Omental fat pad (tissue), 4 donors: ENCODE measurements around the gene MRC2. TPM values are rescaled to one million over a fixed set of nuclear protein-coding genes. Genes with fewer than 3 reads are reported as not detected.
A peak's percentile ranks its signal among the peaks of the same experiment; 100 is the strongest.

ENCODE experiments used
- ATAC-seq: fragments of 150-250 bp; one replicate; pipeline ENCODE4 v1.9.1; 2016; ENCODE audit warnings: mild to moderate bottlenecking, moderate library complexity; ENCODE audit not compliant: low FRiP score
- DNase-seq: peaks from one replicate; pipeline ENCODE4 v3.0.0-alpha.2; 2019; ENCODE audit warnings: low spot score
- total RNA-seq, 4 donors: library from RNA; depleted of rRNA; stranded (reverse); fragments of >200 nt; gene quantifications; one replicate each; pipeline ENCODE4 v1.1.0, GENCODE V29; 2016
- TF ChIP-seq, protein P1 (sequence below), 3 donors: fragments of 450-650 bp; IDR thresholded peaks; one replicate each; pipeline ENCODE4 v1.5.1; 2016 to 2017; ENCODE audit warnings: antibody characterized with exemption in 3 of 3, mild to moderate bottlenecking in 3 of 3, moderate library complexity in 2 of 3

MRC2 gene, protein sequence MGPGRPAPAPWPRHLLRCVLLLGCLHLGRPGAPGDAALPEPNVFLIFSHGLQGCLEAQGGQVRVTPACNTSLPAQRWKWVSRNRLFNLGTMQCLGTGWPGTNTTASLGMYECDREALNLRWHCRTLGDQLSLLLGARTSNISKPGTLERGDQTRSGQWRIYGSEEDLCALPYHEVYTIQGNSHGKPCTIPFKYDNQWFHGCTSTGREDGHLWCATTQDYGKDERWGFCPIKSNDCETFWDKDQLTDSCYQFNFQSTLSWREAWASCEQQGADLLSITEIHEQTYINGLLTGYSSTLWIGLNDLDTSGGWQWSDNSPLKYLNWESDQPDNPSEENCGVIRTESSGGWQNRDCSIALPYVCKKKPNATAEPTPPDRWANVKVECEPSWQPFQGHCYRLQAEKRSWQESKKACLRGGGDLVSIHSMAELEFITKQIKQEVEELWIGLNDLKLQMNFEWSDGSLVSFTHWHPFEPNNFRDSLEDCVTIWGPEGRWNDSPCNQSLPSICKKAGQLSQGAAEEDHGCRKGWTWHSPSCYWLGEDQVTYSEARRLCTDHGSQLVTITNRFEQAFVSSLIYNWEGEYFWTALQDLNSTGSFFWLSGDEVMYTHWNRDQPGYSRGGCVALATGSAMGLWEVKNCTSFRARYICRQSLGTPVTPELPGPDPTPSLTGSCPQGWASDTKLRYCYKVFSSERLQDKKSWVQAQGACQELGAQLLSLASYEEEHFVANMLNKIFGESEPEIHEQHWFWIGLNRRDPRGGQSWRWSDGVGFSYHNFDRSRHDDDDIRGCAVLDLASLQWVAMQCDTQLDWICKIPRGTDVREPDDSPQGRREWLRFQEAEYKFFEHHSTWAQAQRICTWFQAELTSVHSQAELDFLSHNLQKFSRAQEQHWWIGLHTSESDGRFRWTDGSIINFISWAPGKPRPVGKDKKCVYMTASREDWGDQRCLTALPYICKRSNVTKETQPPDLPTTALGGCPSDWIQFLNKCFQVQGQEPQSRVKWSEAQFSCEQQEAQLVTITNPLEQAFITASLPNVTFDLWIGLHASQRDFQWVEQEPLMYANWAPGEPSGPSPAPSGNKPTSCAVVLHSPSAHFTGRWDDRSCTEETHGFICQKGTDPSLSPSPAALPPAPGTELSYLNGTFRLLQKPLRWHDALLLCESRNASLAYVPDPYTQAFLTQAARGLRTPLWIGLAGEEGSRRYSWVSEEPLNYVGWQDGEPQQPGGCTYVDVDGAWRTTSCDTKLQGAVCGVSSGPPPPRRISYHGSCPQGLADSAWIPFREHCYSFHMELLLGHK (N-terminal part only)
- 10 to 100 TPM; 21.3 to 82.4 (median 30.8) TPM for total RNA-seq

DNA sequence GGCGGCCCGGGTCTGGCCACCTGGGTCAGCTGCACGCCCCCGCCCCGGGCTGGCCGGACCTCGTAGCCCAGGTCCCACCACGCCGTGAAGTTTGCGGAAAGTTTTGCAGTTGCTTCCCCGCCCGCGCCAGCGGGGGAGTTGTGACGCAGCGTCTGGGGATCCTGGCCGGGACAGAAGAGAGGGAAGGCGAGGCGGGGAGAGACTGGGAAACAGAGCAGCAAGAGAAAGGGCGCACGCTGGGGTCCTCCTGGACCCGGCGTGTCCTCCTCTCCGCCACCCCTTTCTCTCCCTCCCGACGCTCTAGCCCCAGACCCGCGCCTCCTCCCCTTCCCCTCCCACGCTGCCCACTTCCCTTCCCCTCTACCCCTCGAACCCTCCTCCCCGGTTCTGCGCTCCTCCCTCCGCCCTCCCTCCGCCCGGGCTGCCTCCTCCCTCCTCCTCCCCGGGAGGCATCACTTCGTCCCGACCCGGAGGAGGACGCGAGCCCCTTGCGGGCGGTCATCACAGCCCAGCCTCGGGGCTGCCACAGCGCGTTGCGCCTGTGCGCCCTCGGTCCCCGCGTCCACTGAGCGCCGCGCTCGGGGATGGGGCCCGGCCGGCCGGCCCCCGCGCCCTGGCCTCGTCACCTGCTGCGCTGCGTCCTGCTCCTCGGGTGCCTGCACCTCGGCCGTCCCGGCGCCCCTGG is at the start of gene MRC2:
Gene MRC2 (plus strand): TSS at position 452 of the 685 bp plus-strand sequence. CDS start 133 bp downstream, at position 585.
- TF ChIP-seq, protein P1, sequence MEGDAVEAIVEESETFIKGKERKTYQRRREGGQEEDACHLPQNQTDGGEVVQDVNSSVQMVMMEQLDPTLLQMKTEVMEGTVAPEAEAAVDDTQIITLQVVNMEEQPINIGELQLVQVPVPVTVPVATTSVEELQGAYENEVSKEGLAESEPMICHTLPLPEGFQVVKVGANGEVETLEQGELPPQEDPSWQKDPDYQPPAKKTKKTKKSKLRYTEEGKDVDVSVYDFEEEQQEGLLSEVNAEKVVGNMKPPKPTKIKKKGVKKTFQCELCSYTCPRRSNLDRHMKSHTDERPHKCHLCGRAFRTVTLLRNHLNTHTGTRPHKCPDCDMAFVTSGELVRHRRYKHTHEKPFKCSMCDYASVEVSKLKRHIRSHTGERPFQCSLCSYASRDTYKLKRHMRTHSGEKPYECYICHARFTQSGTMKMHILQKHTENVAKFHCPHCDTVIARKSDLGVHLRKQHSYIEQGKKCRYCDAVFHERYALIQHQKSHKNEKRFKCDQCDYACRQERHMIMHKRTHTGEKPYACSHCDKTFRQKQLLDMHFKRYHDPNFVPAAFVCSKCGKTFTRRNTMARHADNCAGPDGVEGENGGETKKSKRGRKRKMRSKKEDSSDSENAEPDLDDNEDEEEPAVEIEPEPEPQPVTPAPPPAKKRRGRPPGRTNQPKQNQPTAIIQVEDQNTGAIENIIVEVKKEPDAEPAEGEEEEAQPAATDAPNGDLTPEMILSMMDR (IDR thresholded peaks at IDR 0.05): no peak
- DNase-seq: peak; percentile 48
- ATAC-seq: peak; percentile 26

DNA sequence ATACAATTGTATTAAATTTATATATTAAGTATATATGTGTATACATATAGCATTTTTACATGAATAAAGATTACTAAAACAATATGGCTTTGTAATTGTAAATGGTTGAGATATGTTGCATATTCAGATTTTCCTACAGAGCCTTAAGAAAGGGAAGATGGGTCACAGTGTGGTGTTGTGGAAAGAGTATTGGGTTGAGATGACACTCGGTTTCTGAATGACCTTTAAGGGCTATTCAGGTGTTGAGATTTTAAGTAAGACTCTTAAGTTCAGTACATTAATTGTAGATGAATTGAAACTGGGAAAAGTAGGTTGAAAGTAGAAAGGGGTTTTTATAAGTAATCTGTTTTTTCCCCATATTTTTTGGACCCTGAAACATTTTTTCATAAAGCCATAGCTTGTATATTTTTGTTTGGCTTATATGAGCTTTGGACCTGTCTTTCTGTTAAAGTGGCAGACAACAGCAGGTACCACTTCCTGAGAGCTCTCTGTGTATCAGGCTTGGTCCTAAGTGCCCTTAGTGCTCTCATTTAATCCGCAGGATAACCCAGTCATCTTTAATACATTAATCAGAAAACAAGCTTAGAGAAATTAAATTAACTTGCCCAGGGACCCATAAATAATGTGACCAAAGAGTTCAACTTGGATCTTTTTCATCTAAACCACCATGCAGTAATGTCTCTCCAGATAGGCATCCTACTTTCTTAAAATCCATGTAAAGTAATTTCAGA is 48.5 kb upstream of the MRC2 start:
- TF ChIP-seq, protein P1 (IDR thresholded peaks at IDR 0.05): no peak
- ATAC-seq (no peak), DNase-seq (no peak)

DNA sequence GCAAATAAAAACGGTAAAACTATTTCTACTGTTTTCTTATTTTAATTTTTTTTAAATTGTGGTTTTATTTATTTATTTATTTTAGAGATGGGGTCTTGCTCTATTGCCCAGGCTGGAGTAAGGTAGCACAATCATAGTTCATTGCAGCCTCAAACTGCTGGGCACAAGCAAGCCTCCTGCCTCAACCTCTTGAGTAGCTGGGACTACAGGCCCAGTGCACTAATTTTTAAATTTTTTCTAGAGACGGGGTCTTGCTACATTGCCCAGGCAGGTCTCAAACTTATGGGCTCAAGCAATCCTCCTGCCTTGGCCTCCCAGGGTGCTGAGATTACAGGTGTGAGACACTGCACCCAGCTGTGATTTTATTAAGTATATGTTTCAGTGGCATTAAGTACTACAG is 46.5 kb upstream of the MRC2 start:
- TF ChIP-seq, protein P1 (IDR thresholded peaks at IDR 0.05): no peak
- no peak for ATAC-seq
- DNase-seq: no peak

DNA sequence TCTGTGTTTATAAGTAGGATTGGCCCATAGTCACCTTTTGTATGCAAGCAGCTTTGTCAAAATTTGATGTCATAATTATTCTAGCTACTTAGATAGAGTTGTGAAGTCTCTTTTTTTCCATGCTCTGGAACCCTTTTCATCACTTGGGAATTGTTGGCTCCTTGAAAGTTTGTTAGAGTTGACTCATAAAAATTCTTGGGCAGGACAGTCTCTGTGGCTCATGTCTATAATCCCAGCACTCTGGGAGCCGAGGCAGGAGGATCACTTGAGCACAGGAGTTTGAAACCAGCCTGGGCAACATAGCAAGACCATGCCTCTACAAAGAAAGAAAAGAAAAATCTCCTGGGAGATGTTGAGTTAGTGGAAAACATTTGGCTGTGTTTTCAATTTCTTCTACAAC is 45.7 kb upstream of the MRC2 start:
- TF ChIP-seq, protein P1 (IDR thresholded peaks at IDR 0.05): no peak
- ATAC-seq (no peak), DNase-seq (no peak)

DNA sequence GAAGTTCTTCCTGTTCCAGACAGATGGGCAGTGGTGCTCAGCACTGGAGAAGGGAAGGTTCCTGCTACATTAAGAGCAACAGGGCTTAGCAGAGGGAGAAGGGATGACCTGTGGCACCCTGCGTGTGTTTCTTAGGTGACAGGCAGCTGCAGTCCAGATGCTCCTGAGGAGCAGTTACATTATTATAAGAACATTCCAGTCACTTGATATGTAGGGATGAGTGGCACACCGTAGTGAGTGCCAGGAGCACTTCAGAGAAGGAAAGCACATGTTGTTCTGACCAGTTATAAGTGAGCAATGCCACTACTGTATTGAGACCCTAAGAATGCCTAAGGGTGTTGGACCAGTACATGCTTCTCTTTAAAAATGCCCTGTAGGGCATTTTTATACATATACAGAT is 39.9 kb upstream of the MRC2 start:
- DNase-seq (no peak), ATAC-seq (no peak)
- TF ChIP-seq, protein P1 (IDR thresholded peaks at IDR 0.05): no peak
